GM18526 (cell line): ENCODE measurements around the gene SPC25.

Experiments
- POLR2A ChIP-seq: IDR thresholded peaks from 3 replicates; pipeline ENCODE4 v1.6.1; 2011; ENCODE audit not compliant: insufficient read length; ENCODE audit errors: extremely low read depth

The SPC25 gene

GRCh38 chr2:168890006-168890782 is at the start of gene SPC25:
Gene SPC25, minus strand, starts transcription at chr2:168890430. Its CDS starts 911 bp downstream, at chr2:168889519.
- TF ChIP-seq POLR2A: peak; percentile 67

GRCh38 chr2:168939918-168940317 is 49.7 kb upstream of the SPC25 start:
- no peak for TF ChIP-seq POLR2A

GRCh38 chr2:168939061-168939460 is 48.8 kb upstream of the SPC25 start:
- no peak for TF ChIP-seq POLR2A

GRCh38 chr2:168935810-168936581 is 45.8 kb upstream of the SPC25 start:
- no peak for TF ChIP-seq POLR2A

GRCh38 chr2:168934826-168935225 is 44.6 kb upstream of the SPC25 start:
- no peak for TF ChIP-seq POLR2A

- no peak for TF ChIP-seq POLR2A
Observed at GRCh38 chr2:168930242-168930641, 40.0 kb upstream of the SPC25 start.

- TF ChIP-seq POLR2A: no peak
Observed at GRCh38 chr2:168929031-168929430, 38.8 kb upstream of the SPC25 start.

- TF ChIP-seq POLR2A: no peak
Observed at GRCh38 chr2:168928113-168928831, 38.0 kb upstream of the SPC25 start.

GRCh38 chr2:168926621-168927386 is 36.6 kb upstream of the SPC25 start:
- TF ChIP-seq POLR2A: no peak

- TF ChIP-seq POLR2A: no peak
Observed at GRCh38 chr2:168920504-168921157, 30.4 kb upstream of the SPC25 start.

GRCh38 chr2:168916331-168916675 is 26.1 kb upstream of the SPC25 start:
- no peak for TF ChIP-seq POLR2A

- TF ChIP-seq POLR2A: no peak
Observed at GRCh38 chr2:168915441-168916330, 25.5 kb upstream of the SPC25 start.

- no peak for TF ChIP-seq POLR2A
Observed at GRCh38 chr2:168913495-168913894, 23.3 kb upstream of the SPC25 start.

- no peak for TF ChIP-seq POLR2A
Observed at GRCh38 chr2:168912901-168913369, 22.7 kb upstream of the SPC25 start.

GRCh38 chr2:168912466-168912865 is 22.2 kb upstream of the SPC25 start:
- TF ChIP-seq POLR2A: no peak
